ENCODE measurements around the gene RAPSN.

The RAPSN gene

DNA sequence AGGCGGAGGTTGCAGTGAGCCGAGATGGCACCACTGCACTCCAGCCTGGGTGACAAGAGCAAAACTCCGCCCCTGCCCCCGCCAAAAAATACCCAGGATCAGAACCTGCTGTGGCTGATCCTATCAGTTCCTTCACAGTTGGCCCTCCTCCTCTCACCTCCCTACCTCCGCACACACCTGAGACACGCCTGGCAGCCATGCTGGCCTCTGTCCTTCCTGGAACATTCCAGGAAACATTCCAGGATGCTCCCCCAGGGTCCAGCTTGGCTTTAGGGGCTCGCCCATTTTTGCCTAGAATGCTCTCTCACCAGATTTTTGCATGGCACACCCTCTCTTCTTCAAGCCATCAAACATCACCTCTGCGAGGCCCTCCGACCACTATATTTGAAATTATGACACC is 2.1 kb downstream of the RAPSN start:
- TF ChIP-seq CTCF (IDR thresholded peaks at IDR 0.05; ENCODE audit: control extremely low read depth, extremely low read depth, low read depth, missing control alignments), result no peak
- ChIA-PET CTCF (no interaction called here), POLR2A (no interaction called here)
- DNase-seq (ENCODE audit: extremely low spot score), result no peak

GRCh38 chr11:47445840-47446239 is 3.1 kb downstream of the RAPSN start:
- ChIA-PET POLR2A (no interaction called here), CTCF (no interaction called here)
- DNase-seq (ENCODE audit: extremely low spot score), result no peak
- TF ChIP-seq CTCF (IDR thresholded peaks at IDR 0.05; ENCODE audit: control extremely low read depth, extremely low read depth, low read depth, missing control alignments), result no peak

DNA sequence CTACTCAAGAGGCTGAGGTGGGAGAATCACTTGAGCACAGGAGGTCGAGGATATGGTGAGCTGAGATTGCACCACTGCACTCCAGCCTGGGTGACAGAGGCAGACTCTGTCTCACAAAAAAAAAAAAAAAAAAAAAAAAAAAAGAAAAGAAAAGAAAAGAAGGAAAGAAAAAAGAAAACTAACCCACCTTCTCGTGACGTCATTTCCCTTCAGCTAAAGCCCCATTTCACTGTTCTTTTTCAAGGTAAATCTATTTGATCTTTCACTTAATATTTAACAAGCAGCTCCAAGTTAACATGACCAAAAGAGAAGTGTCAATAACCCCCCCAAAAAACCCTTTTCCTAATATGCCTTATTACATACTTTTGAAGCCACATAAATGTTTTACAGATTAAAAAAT is 5.1 kb downstream of the RAPSN start:
- POLR2A ChIA-PET, result no interaction called here
- no peak for DNase-seq (ENCODE audit: extremely low spot score)
- no peak for TF ChIP-seq CTCF (IDR thresholded peaks at IDR 0.05; ENCODE audit: control extremely low read depth, extremely low read depth, low read depth, missing control alignments)
- CTCF ChIA-PET, result interaction anchor here (1.0 to 2.7 kb wide), 5 partner anchors 9 to 53 kb away, joined by 3 to 7 read pairs (median 3); no protein-coding TSS in a partner anchor

DNA sequence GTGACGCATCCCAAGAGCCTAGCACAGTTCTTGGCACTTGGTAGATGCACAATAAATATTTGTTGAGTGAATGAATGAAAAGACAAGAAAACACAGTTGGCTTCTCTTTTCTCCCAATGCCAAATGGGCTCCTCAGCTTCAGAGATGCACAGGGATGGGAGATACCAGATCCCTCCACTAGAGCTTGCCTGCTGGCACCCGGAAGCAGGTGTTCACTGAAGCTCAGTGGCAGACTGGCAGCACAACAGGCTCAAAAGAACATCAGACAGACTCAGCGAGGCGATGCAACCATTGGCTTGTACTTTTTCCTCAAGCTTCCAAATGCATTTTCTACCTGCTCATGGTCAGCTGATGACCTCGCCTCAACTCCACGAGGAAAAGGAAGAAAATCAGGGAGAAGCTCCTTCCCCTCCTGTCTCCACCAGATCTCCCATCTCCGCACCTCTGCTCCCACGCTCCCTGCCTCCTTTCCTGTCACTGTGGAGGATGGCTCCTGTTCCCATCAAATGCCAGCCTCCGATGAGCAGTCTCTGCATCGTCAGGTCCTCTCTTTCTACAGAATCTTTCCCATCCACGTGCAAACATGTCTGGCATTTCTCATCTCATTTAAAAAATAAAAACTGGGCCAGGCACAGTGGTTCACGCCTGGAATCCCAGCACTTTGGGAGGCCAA is 5.8 kb downstream of the RAPSN start:
- no peak for TF ChIP-seq CTCF (IDR thresholded peaks at IDR 0.05; ENCODE audit: control extremely low read depth, extremely low read depth, low read depth, missing control alignments)
- CTCF ChIA-PET, result interaction anchor here (1.0 to 2.7 kb wide), 5 partner anchors 10 to 52 kb away, joined by 3 to 7 read pairs (median 3); no protein-coding TSS in a partner anchor
- no peak for DNase-seq (ENCODE audit: extremely low spot score)
- POLR2A ChIA-PET, result no interaction called here

GRCh38 chr11:47442514-47442913 is 6.4 kb downstream of the RAPSN start:
- ChIA-PET POLR2A (no interaction called here), CTCF (interaction anchor here (1.2 to 2.7 kb wide), 3 partner anchors 10 to 35 kb away, joined by 3 to 7 read pairs (median 5); partner anchors contain the start of gene PSMC3)
- TF ChIP-seq CTCF (IDR thresholded peaks at IDR 0.05; ENCODE audit: control extremely low read depth, extremely low read depth, low read depth, missing control alignments), result no peak
- DNase-seq (ENCODE audit: extremely low spot score), result no peak

GRCh38 chr11:47441421-47441820 is 7.5 kb downstream of the RAPSN start:
- no peak for TF ChIP-seq CTCF (IDR thresholded peaks at IDR 0.05; ENCODE audit: control extremely low read depth, extremely low read depth, low read depth, missing control alignments)
- ChIA-PET POLR2A (no interaction called here), CTCF (interaction anchor here (1.3 to 1.7 kb wide), 3 partner anchors 11 to 15 kb away, joined by 3 to 7 read pairs (median 5); partner anchors contain the start of gene PSMC3)
- no peak for DNase-seq (ENCODE audit: extremely low spot score)
